HUDEP-2 (cell line): ENCODE results near the gene FUZ.

Experiments
- DNase-seq, 76 experiments: peaks; one replicate each; lab custom pipeline; 2025; ENCODE audit not compliant: unreplicated experiment in 76 of 76; lab: John Stamatoyannopoulos, UW

FUZ gene

GRCh38 chr19:49833599-49833998 lies 20.5 kb upstream of the FUZ start:
- DNase-seq = no peak

- DNase-seq = no peak
Observed at GRCh38 chr19:49832556-49832955, 19.5 kb upstream of the FUZ start.

- DNase-seq = no peak
Observed at GRCh38 chr19:49831592-49831991, 18.5 kb upstream of the FUZ start.

- DNase-seq = no peak
Observed at GRCh38 chr19:49830766-49831165, 17.7 kb upstream of the FUZ start.

GRCh38 chr19:49829721-49830120 lies 16.6 kb upstream of the FUZ start:
- DNase-seq = no peak

GRCh38 chr19:49829200-49829599 lies 16.1 kb upstream of the FUZ start:
- no peak for DNase-seq

- no peak for DNase-seq
Observed at GRCh38 chr19:49827034-49827433, 13.9 kb upstream of the FUZ start.

- DNase-seq = no peak
Observed at GRCh38 chr19:49824662-49825061, 11.6 kb upstream of the FUZ start.

- no peak for DNase-seq
Observed at GRCh38 chr19:49823472-49823871, 10.4 kb upstream of the FUZ start.

- DNase-seq = peak in 75 of 76 experiments; percentile 33 to 94 (median 80)
Observed at GRCh38 chr19:49820125-49820524, 7.0 kb upstream of the FUZ start.

GRCh38 chr19:49819452-49820115 lies 6.5 kb upstream of the FUZ start:
- peak in 7 of 76 experiments; percentile 18 to 38 (median 25) for DNase-seq

- DNase-seq = no peak
Observed at GRCh38 chr19:49818649-49819370, 5.7 kb upstream of the FUZ start.

GRCh38 chr19:49817964-49818648 lies 5.0 kb upstream of the FUZ start, which contains the start of gene MED25:
MED25 (plus strand) TSS chr19:49818289; CDS start chr19:49818342, 53 bp downstream.
- DNase-seq = peak in 73 of 76 experiments; percentile 42 to 98 (median 84)

- no peak for DNase-seq
Observed at GRCh38 chr19:49816590-49816989, 3.5 kb upstream of the FUZ start.

- DNase-seq = no peak
Observed at GRCh38 chr19:49814010-49814409, 918 bp upstream of the FUZ start.

GRCh38 chr19:49812452-49812996 lies 568 bp downstream of the FUZ start:
- DNase-seq = peak in 1 of 76 experiments; percentile 55

- no peak for DNase-seq
Observed at GRCh38 chr19:49811328-49811727, 1.8 kb downstream of the FUZ start.

- peak in 1 of 76 experiments; percentile 54 for DNase-seq
Observed at GRCh38 chr19:49809941-49810389, 3.1 kb downstream of the FUZ start.

- DNase-seq = peak in 64 of 76 experiments; percentile 22 to 97 (median 62)
Observed at GRCh38 chr19:49809160-49809940, 3.7 kb downstream of the FUZ start.

- DNase-seq = peak in 72 of 76 experiments; percentile 27 to 98 (median 85)
Observed at GRCh38 chr19:49808711-49809159, 4.4 kb downstream of the FUZ start.
